ENCODE data around the gene DHRS2.

DHRS2 gene

DNA sequence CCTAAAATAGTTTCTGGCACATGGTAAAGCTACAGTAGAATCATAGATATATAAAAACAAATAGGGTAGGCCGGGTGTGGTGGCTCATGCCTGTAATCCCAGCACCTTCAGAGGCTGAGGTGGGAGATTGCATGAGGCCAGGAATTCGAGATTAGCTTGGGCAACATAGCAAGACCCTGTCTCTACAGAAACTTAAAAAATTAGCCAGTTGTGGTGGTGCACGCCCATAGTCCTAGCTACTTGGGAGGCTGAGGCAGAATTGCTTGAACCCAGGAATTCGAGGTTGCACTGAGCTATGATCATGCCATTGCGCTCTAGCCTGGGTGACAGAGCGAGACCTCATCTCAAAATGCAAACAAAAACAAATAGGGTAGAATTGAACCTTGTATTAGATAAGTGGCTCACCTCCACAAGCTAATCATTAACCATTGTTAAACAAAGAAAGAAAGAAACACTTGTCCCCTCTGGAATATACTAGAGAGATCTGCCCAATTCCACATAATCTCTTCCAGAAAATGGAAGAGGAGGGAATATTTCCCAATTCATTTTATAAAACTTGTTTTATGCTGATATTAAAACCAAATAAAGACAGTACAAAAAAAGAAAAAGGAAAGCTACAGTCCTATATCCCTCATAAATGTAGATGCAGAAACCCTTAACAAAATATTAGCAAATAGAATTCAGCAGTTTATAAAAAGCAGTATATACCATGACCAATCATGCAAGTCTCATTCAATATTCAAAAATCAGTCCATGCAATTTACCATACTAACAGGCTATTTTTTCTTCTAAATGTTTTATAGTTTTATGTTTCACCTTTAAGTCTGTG is 22.7 kb upstream of the DHRS2 start:
- no peak for DNase-seq

DNA sequence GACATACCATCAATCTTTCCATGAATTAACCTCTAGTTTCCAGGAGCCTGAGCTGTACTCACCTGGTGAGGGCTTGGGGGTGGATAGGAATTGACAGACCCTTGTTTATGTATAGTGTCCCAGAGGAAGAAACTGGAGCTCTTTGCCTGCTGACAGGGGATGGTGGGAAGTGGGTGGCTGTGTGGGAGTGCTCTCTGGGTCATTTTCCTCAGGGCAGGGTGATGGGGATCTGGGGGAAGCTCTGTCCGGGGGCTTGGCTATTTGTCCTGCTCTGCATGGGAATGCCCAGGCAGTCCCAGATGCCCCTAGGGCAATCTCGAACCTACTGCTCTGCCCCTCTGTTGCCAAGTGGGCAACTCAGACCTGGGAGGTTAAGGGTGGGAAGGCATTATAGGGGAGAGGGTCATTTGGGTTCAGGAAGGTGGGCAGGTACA is 21.8 kb upstream of the DHRS2 start:
- no peak for DNase-seq

DNA sequence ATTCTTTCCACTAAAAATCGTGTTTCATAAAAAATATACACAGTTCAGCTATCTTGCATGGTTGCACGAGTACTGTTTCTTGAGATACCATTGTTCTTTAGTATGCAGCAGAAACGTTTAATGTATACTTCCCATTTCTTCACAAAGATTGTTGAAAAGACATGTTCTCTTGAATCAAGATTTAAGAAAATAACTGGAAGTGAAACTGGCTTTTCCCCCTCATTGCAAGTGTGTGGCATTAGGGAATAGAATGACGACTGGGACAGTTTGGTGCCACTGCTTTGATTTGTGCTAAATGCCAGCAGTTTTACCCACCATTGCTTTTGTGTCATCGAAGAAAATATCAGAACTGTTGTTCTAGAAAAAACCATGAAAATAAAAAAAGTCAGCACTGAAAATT is 20.3 kb upstream of the DHRS2 start:
- no peak for DNase-seq

DNA sequence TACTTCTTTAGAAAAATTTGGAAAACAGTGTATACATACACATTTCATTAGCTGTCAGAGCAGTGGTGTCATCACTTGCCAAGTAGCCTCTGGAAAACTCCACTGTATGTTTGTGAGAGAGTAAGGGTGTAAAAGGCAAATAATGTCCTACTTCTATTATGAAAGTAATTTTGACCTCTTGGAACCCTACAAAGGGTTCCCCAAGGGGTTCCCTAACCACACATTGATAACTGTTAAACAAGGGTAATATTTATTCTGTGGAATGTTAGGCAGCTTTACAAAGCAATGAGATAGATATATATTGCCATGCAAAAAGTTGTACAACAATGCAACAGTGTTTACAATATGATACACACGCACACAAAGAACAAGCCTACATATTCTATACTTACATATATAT is 18.6 kb upstream of the DHRS2 start:
- no peak for DNase-seq

GRCh38 chr14:23618415-23618988 is 17.7 kb upstream of the DHRS2 start:
- no peak for DNase-seq

DNA sequence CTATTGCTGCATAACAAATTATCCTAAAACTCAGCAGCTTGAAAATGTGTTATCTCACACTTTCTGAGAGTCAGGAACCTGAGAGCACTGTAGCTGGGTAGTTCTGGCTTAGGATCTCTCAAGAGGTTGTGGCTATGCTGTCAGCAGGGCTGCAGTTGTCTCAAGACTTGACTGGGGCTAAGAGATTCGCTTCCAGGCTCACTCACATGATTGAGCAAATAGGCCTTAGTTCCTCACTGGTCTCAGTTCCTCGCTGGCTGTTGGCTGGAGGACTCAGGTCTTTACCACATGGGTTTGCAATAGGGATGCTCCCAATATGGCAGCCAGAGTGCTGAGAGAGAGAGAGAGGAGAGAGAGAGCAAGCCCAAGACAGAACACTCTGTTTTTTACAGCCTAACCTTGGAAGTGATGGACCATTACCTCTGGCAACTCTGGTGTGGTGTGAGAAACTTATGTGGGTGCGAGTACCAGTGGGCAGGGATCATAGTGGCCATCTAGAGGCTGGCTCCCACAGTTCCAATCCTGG is 15.9 kb upstream of the DHRS2 start:
- no peak for DNase-seq

DNA sequence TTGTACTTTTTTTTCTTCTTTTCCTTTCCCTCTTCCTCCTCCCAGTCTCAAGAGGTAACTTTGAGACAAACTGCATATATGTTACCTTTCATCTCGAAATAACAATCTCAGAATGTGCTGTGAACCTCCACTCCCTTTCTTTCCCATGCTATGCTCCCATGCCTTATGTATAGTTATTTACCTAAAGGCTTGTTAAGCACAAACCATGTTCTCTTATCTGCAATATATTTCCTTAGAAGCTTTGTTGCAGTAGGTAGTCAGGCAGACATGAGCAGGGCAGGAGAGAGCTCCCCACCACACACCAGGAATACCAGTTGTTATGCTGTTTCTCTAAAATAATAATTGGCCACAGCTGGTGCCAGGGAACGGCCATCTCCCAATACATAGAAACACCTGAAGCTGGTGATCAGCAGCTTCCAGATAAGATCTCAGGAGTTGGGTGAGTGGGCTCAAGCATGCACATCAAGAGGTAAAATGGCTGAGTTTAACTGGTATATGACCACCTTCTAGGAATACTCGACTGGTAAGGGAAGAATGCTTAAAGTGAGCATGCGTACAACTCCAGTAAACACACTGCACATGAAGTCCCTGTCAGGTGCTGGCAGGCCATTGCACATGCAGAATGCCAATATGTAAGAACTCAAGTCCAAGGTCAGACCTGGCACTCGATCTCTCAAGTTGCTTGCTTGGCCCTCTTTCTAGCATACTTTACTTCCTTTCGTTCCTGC is 14.8 kb upstream of the DHRS2 start:
- no peak for DNase-seq

DNA sequence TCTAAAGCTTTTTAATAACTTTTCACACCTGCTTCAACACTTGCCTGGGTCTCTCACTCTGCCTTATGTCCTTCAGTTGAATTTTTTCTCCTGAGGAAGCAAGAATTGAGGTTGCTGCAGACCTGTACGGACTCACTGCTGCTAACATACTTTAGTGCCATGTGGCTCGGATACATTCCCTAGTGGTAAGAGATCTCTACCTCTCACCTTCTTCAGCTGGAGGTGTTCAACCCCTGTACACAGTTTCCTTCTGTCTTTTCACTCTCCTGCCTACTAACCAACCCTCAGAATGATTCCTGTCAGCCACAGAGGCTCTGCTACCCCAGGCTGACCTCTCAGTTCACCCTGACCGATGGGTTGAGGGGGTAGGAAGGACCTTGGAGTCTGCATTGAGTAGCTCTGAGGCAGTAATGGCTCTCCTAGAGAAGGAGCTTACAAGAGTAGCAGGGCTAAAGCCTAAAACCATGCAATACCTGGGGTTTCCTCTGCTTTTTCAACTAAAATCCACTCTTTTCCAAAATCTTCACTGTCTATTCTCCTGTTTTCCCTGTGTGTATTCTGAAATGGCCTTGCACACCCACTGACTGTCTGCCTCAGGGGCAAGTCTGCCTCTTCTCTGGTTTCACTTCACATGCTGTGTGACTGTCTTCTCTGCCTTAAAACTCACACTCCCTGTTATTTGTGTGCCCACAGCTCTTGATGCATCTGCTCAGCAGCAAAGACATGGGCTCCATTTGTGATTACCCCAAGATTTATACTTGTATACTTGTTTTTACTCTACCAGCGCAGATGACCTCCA is 14.0 kb upstream of the DHRS2 start:
- DNase-seq = no peak

DNA sequence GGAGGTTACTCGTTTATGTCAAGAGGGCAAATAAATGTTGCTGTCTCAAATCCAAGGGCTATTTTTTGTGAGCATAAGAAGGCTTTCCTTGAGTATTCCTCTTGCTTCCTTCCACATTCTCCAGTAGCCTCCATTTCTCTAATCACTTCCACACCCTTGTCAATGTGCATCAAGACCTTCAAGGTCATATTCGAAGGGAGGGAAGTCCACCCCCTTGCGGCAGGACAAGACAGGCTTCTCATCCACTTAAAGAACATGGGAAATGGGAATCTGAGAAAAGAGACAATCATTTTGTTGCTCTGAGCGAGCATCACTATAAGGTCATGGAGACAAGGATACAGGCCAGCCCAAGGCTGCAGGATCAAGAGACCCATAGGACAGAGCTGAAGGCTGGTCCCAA is 13.2 kb upstream of the DHRS2 start:
- DNase-seq = no peak

- DNase-seq = no peak
These were observed 12.2 kb upstream of the DHRS2 start for GRCh38 chr14:23623962-23624361.

GRCh38 chr14:23624830-23625404 is 11.2 kb upstream of the DHRS2 start:
- no peak for DNase-seq

DNA sequence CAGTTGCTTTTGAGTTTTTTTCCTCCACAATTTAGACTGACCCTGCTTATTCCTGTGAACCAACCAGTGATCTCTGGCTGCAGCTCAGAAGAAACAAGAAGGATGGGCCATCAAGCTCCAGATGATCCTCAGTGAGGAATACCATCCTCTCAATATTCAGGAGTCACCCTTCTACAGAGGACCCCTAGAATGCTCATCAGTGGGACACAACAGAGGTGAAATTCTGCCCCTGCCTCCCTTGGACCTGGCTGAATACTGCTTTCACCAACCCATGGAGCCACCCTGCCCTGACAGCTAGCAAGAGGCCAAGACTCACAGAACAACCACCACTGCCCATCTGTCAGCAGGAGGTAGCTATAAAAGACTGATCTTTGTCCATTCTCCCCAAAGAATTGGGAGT is 9.2 kb upstream of the DHRS2 start:
- DNase-seq = no peak

DNA sequence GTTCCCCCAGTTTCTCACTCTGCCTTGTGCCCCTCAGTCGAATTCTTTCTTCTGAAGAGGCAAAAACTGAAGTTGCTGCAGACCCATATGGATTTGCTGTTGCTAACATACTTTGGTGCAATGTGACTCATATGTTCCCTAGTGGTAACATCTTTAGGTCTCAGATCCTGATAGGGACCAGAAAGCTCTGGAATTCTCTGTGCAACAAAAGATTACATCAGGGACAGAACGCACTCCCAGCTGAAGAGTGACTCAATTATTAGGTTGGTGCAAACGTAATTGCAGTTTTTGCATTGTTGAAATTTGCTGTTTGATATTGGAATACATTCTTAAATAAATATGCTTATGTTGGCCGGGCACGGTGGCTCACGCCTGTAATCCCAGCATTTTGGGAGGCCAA is 8.2 kb upstream of the DHRS2 start:
- no peak for DNase-seq

- DNase-seq = no peak
These were observed 7.0 kb upstream of the DHRS2 start for GRCh38 chr14:23629204-23629603.

DNA sequence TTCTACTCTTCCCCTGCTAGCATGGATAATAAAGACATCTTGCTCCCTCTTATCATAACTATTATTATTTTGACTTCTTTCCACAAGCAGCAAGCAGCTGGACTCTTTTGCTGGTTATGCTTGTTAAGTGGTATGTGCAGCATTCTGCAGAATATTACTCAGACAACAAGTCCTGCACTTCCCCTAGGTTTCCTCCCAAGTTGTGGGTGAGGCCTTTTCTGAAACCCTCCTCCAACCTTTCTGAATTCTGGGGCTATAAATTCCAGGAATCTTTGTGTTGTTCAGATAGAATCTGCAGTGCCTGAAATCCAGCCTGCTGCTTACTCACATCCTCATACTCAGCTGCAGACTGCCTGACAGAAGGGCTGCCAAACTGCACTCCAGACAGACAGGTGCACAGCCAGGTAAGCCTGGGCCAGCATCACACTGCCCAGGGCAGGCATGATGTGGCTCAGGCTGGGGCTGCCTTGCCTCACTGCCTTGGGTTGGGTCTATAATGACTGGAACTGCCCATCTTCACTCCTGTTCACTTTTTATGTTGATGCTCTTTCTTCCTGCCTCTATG is 6.2 kb upstream of the DHRS2 start:
- no peak for DNase-seq

DNA sequence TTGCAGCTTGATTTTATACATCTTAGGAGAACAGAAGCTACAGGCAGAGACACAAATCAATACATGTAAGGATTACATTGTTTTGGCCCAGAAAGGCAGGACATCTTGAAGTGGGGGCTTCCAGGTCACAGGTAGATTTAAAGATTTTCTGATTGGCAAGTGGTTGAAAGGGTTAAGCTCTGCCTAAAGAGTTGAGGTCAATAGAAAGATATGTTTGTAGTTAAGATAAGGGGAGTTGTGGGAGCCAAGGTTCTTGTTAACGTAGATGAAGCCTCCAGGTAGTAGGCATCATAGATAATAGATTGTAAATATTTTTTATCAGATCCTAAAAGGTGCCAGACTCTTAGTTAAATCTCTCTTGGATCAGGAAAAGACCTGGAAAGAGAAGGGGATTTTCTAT is 5.5 kb upstream of the DHRS2 start:
- DNase-seq = no peak

- no peak for DNase-seq
These were observed 4.9 kb upstream of the DHRS2 start for GRCh38 chr14:23631234-23631633.

DNA sequence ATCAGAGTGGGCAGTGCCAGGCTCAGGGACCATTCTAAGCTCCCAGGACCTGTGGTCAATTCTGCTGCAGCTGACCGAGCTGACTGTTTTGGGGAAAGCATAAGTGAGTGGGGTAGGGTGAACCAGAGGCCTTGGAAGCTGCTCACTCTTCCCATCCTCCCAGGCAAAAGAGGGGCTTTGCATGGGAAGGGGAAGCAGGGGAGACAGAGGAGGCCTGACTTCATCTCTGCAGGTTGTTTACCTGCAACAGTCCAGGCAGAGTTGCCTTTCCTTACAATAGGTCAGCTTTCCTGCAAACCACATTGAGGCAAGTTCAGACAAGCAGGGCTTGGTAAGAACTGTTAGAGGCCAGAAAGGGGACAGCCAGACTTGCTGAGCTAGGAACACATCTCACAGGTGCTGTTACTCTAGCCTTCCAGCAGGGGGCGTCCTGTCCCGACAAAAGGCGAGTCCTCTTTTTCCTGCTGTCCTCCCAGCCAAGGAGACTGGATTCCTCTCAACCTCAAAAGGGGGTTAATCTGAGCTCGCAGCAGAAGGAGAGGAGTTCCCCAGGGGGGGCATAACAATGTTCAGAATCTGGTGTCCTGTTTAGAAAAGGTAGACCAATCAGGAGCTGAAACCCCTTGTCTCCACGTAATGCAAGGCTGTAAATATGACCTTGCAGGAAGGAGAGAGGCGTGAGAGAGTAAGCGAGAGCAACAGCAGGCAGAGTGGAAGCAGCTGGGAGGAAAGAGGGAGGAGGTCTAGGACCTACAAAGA is 4.3 kb upstream of the DHRS2 start:
- peak; percentile 97 for DNase-seq

DNA sequence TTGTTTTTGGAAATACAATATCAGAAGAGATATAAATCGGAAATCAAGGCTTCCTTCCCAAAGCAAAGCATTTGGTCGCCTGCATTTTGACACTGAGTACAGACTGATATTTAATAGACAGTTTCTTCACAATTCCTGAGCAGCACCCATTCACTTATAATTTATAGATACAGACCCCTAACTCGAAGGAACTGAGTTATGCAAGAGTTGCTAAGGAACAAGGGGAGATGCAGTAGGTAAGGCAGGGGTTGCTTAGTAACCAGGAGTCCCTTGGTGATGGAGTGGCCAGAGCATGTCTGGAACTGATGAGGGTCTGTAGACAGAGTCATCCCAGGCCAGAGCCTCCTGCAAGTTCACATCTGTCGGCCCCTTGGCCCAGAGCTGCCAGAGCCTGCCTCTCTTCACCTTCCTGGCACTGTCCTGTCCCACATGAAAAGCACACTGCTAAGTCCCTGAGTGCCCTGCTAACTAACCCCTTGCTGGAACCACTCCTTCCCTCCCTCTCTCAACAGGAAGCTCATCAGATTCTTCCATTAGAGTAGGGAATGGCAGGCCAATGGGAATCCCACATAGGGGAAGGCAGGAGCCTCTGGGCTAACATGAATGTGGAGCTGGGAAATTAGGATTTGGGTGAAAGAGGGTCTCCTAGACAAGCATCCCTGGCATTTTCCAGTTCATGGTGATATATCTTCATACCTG is 3.6 kb upstream of the DHRS2 start:
- DNase-seq = peak; percentile 3

DNA sequence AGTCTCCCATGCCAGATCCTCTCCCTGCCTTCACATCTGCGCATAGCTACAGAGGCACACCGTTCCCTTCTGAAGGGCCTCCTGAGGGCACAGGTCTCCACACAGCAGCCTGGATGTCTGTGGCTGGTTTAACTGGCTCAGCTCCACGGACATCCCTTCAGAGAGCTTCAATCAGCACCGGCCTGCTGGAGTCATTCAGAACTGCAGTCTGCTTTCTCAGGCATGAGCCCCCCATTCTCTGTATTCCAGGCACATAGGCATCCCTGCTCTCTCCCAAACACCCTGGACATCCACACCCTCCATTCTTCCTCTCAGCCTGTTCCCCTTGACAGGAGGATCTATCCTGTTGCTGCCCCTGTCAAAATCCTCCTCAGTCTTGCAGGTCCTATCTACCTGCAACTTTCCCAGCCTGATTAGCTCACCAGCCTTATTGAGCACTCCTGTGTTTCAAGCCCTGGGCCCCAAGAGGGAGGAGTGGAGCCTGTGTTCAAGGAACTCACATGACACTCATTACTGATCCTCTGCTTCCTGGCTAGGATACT is 2.9 kb upstream of the DHRS2 start:
- DNase-seq = peak; percentile 30
